OCI-LY3 (cell line): Measurements from ENCODE around the gene KCNH6.

Source experiments
- CTCF ChIP-seq: fragments of 200-600, 300-600 bp; sonication (generic); IDR thresholded peaks from 2 replicates; pipeline ENCODE4 v1.5.1; 2014; ENCODE audit warnings: antibody characterized with exemption, low read length, low read depth
- EZH2phosphoT487 ChIP-seq: fragments of 200-600 bp; shearing (Covaris generic); IDR thresholded peaks from 2 replicates; pipeline ENCODE4 v1.6.1; 2018; ENCODE audit warnings: antibody characterized with exemption, mixed run types, low read depth

- TF ChIP-seq CTCF (no peak), EZH2phosphoT487 (no peak)
Measured at GRCh38 chr17:63558441-63558840, 35.3 kb downstream of the KCNH6 start.
